HepG2 (cell line): Measurements from ENCODE around the gene CD6. TPM values are rescaled to one million over a fixed set of nuclear protein-coding genes. Genes with fewer than 3 reads are reported as not detected.

Source experiments
- ATAC-seq: fragments of 200-7000 bp; cut with Tn5 transposase; 3 replicates; pipeline ENCODE4 v1.9.1; 2020; ENCODE audit warnings: mild to moderate bottlenecking, moderate library complexity
- BruUV-seq: library from RNA; stranded (reverse); fragments of 400-500 nt; replicated peaks from 2 replicates; lab custom pipeline; 2021; lab: Mats Ljungman, UMichigan
- CTCF ChIA-PET: fragments of 300-600 bp; formaldehyde crosslinking; extraction: SDS; loops from one replicate; lab custom pipeline; 2021; ENCODE audit warnings: low total read pairs, inconsistent platforms, low intra/inter-chr PET ratio; lab: Yijun Ruan, JAX
- POLR2A ChIA-PET: fragments of 350-600 bp; sonication (Branson Sonifier 250); formaldehyde crosslinking; loops from one replicate; lab custom pipeline; 2020; ENCODE audit warnings: antibody characterized with exemption, inconsistent platforms; lab: Yijun Ruan, JAX
- DNase-seq: peaks from one replicate; pipeline ENCODE4 v3.0.0-alpha.2; 2015; ENCODE audit warnings: low spot score
- FAIRE-seq: peaks from 3 replicates; lab custom pipeline; 2011; peaks lifted over from hg19 to GRCh38; lab: Jason Lieb, UNC
- H2AFZ ChIP-seq: one replicate; pipeline ENCODE4 v1.6.1; 2011; ENCODE audit warnings: low read length, inconsistent platforms
- H3K27ac ChIP-seq: fragments of 300-600 bp; 3 replicates; pipeline ENCODE4 v1.8.0; 2011; ENCODE audit warnings: mixed run types, mild to moderate bottlenecking, mixed read lengths, low read length, inconsistent platforms; ENCODE audit not compliant: insufficient read depth; ENCODE audit errors: extremely low read length
- H3K27me3 ChIP-seq, 2 experiments: fragments of 200-600 bp in 1 of 2; 2 replicates in 1 of 2; 3 replicates in 1 of 2; pipeline versions ENCODE4 v1.6.0 to v1.8.0; 2011; ENCODE audit warnings: low read length in 2 of 2, mild to moderate bottlenecking in 2 of 2, moderate library complexity in 2 of 2, inconsistent platforms in 1 of 2; ENCODE audit not compliant: insufficient read depth in 2 of 2, control insufficient read depth in 1 of 2
- H3K36me3 ChIP-seq, 2 experiments: fragments of 200-600 bp in 1 of 2; replicated peaks in 1 of 2; 2 replicates in 1 of 2; 3 replicates in 1 of 2; pipeline versions ENCODE4 v1.5.1 to v1.8.0; 2011; ENCODE audit warnings: low read length in 2 of 2, inconsistent platforms in 1 of 2; ENCODE audit not compliant: insufficient read depth in 2 of 2, control insufficient read depth in 1 of 2
- H3K4me1 ChIP-seq: 2 replicates; pipeline ENCODE4 v1.5.1; 2012; ENCODE audit warnings: low read length, inconsistent platforms; ENCODE audit not compliant: insufficient read depth
- H3K4me2 ChIP-seq: 2 replicates; pipeline ENCODE4 v1.6.0; 2011; ENCODE audit warnings: low read depth, low read length, inconsistent platforms
- H3K4me3 ChIP-seq, 3 experiments: fragments of 200-600 bp in 1 of 3; sonication (generic), shearing (Covaris generic) in 1 of 3; replicated peaks in 1 of 3; 2 replicates each; pipeline ENCODE4 v1.5.1; 2011 to 2016; ENCODE audit warnings: low read length in 3 of 3, inconsistent platforms in 2 of 3, low read depth in 2 of 3, mild to moderate bottlenecking in 2 of 3, control low read depth in 1 of 3, mixed read lengths in 1 of 3; ENCODE audit not compliant: insufficient read depth in 1 of 3
- H3K79me2 ChIP-seq: one replicate; pipeline ENCODE4 v1.6.1; 2011; ENCODE audit warnings: low read length, inconsistent platforms; ENCODE audit not compliant: insufficient read depth
- H3K9ac ChIP-seq: 2 replicates; pipeline ENCODE4 v1.6.0; 2011; ENCODE audit warnings: mild to moderate bottlenecking, low read depth, low read length, inconsistent platforms; ENCODE audit not compliant: insufficient read depth
- H3K9me3 ChIP-seq: 2 replicates; pipeline ENCODE4 v1.5.1; 2012; ENCODE audit warnings: mild to moderate bottlenecking, low read length
- H4K20me1 ChIP-seq: 2 replicates; pipeline ENCODE4 v1.6.0; 2011; ENCODE audit warnings: inconsistent platforms, mild to moderate bottlenecking, low read length, moderate library complexity; ENCODE audit not compliant: insufficient read depth
- AHR ChIP-seq: IDR thresholded peaks from 2 replicates; pipeline ENCODE4 v1.6.1; 2018; ENCODE audit warnings: missing genetic modification reagents, missing compliant biosample characterization
- HDAC1 ChIP-seq: sonication (generic); formaldehyde crosslinking; IDR thresholded peaks from 2 replicates; pipeline ENCODE4 v1.5.1; 2020; ENCODE audit warnings: mild to moderate bottlenecking, missing genetic modification reagents
- MLLT10 ChIP-seq: sonication (generic); formaldehyde crosslinking; IDR thresholded peaks from 2 replicates; pipeline ENCODE4 v1.4.0; 2020; ENCODE audit warnings: missing genetic modification reagents
- PAX8 ChIP-seq: sonication (generic); formaldehyde crosslinking; IDR thresholded peaks from 2 replicates; pipeline ENCODE4 v1.8.0; 2022; ENCODE audit warnings: mild to moderate bottlenecking, missing genetic modification reagents, borderline replicate concordance
- WIZ ChIP-seq: sonication (generic); formaldehyde crosslinking; IDR thresholded peaks from 2 replicates; pipeline ENCODE4 v1.5.1; 2020; ENCODE audit warnings: mild to moderate bottlenecking, missing genetic modification reagents
- XBP1 ChIP-seq: sonication (generic); formaldehyde crosslinking; IDR thresholded peaks from 2 replicates; pipeline ENCODE4 v1.5.0; 2020; ENCODE audit warnings: missing genetic modification reagents
- ZNF777 ChIP-seq: sonication (generic); formaldehyde crosslinking; IDR thresholded peaks from 2 replicates; pipeline ENCODE4 v1.4.0; 2020; ENCODE audit warnings: missing genetic modification reagents
- WGBS: methylation state at CpG from one replicate; pipeline ENCODE4 v1.1.6; 2017; ENCODE audit warnings: low lambda C conversion rate; 5-methylcytosine and 5-hydroxymethylcytosine counted together
- in situ Hi-C: cut with HindIII; loops from 2 replicates; pipeline ENCODE4 v1.10.0; 2017; ENCODE audit warnings: low pct_unique_long_range_greater_than_20kb; ENCODE audit not compliant: extremely low pct_ligation_motif_present
- intact Hi-C: fragments of 100-400 bp; cut with micrococcal nuclease; formaldehyde crosslinking; loops from one replicate; pipeline ENCODE4 v1.10.0; 2022; ENCODE audit not compliant: unreplicated experiment
- polyA plus RNA-seq, 8 experiments: library from polyadenylated mRNA; depleted of rRNA in 3 of 8; stranded (reverse) in 7 of 8; unstranded in 1 of 8; fragments of >200 nt; fragmentation: Illumina TruSeq in 4 of 8; extraction: Trizol in 4 of 8; gene quantifications; 2 replicates each; pipeline versions ENCODE4 v1.2.1 to v1.2.3, GENCODE V29; 2011 to 2016; ENCODE audit warnings: low read depth in 4 of 8, missing spikeins in 1 of 8, mixed read lengths in 1 of 8; ENCODE audit not compliant: insufficient read depth in 1 of 8
- total RNA-seq, 5 experiments: library from RNA; depleted of rRNA; stranded (reverse); fragments of >200 nt; fragmentation: Illumina TruSeq; extraction: Trizol; gene quantifications; 2 replicates each; pipeline ENCODE4 v1.2.3, GENCODE V29; 2016; ENCODE audit warnings: low read depth in 1 of 5
- TF ChIP-seq, protein P1 (sequence below): IDR thresholded peaks from 2 replicates; pipeline ENCODE4 v1.6.1; 2016; ENCODE audit warnings: low read depth, borderline replicate concordance
- TF ChIP-seq, protein P2 (sequence below): sonication (generic); formaldehyde crosslinking; IDR thresholded peaks from 2 replicates; pipeline ENCODE4 v1.5.0; 2020; ENCODE audit warnings: mild to moderate bottlenecking, low read depth, missing genetic modification reagents, borderline replicate concordance
- TF ChIP-seq, protein P3 (sequence below): sonication (generic); formaldehyde crosslinking; IDR thresholded peaks from 2 replicates; pipeline ENCODE4 v1.4.0; 2020; ENCODE audit warnings: missing genetic modification reagents, borderline replicate concordance
- TF ChIP-seq, protein P4 (sequence below): sonication (generic); formaldehyde crosslinking; IDR thresholded peaks from 2 replicates; pipeline ENCODE4 v1.5.0; 2020; ENCODE audit warnings: missing genetic modification reagents, mild to moderate bottlenecking, borderline replicate concordance

Gene CD6
- total and polyA plus RNA-seq, 2 of the 13 experiments (the other 11 are each of a cell fraction or from before 2014, with no cell fraction given) = not detected

DNA sequence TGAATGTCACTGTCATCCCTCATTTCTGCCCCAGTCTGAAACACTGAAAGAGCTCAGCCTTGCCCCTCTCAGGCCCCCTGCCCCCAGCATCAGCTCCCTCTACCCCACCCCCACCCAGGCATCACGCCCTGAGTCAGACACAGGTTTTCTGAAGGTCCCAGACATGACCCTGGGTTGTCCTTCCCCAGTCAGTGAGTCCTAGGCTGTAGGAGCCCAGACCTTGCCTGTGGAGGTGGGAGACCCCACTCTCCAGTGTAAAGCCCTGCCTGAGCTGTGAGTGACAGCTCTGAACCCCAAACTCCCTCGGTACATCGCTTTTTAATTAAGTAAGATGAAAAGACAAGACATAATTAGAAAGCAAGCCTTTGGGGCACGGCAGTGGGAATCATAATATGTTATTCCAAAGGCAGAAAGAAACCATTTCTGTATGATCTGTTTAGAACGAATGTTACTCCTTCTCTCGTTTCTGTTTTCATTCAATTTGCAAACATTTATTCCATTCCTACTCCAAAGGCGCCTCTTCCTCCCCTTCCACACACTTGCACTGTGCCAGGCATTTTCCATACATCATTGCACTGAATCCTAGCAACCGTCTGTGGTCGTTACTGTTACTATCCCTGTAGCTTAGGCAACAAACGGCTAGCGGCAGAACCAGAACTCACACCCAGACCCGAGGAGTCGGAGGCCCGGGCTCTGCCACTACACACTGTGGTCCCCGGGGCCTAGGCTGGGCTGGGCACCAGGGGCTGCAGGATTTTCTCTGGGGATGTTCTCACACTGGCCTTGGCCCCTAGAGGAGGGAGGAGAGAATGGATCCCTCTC is 63.4 kb downstream of the CD6 start:
- H3K4me1 ChIP-seq = no peaks in the 10 kb centered on the region
- H3K27me3 ChIP-seq = peaks cover 3 to 39% of the 10 kb centered on the region in 2 experiments; a peak in 3 of 5 replicates
- DNase-seq (no peak), FAIRE-seq (no peak), ATAC-seq (no peak)
- no peaks in the 10 kb centered on the region for H4K20me1 ChIP-seq
- H2AFZ ChIP-seq = no peak overlapping the region
- TF ChIP-seq, protein P1, sequence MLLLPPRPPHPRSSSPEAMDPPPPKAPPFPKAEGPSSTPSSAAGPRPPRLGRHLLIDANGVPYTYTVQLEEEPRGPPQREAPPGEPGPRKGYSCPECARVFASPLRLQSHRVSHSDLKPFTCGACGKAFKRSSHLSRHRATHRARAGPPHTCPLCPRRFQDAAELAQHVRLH (CRISPR knock-in tag) = no peak
- no peak for TF ChIP-seq XBP1 (CRISPR knock-in tag)
- TF ChIP-seq PAX8 (CRISPR knock-in tag) = no peak
- no TSS peak for BruUV-seq
- H3K36me3 ChIP-seq = no peaks in the 10 kb centered on the region
- WGBS = 20% methylated on average over 15 of the region's 15 CpGs
- POLR2A ChIA-PET = no interaction called here
- intact Hi-C loops = no loop called here
- no peak overlapping the region for H3K9ac ChIP-seq
- H3K27ac ChIP-seq = no peak overlapping the region
- H3K4me2 ChIP-seq = no peak overlapping the region
- H3K4me3 ChIP-seq = no peak overlapping the region
- no peaks in the 10 kb centered on the region for H3K9me3 ChIP-seq
- CTCF ChIA-PET = no interaction called here
- no peaks in the 10 kb centered on the region for H3K79me2 ChIP-seq
- in situ Hi-C loops = no loop called here

DNA sequence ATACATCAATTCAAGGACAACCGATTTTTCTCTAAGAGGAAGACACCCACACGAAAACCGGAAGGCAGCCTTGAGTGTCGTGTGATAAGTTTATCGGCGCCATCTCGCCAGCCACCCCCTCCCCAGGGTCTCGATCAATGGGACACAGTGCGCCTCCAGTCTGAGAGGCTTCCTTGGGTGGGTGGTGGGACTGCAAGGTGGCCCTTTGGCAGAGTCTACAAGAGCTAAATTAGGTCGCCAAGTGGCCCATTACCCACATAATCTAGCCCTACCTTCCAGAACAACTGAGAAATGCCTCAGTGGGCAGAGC is 64.0 kb downstream of the CD6 start:
- Histone ChIP-seq H3K36me3 (no peaks in the 10 kb centered on the region), H3K27me3 (peaks cover 3 to 35% of the 10 kb centered on the region in 2 experiments; a peak in 3 of 5 replicates), H3K9ac (no peak overlapping the region), H3K4me1 (no peaks in the 10 kb centered on the region), H4K20me1 (no peaks in the 10 kb centered on the region), H3K9me3 (no peaks in the 10 kb centered on the region), H3K4me3 (no peak overlapping the region), H2AFZ (no peak overlapping the region), H3K4me2 (no peak overlapping the region), H3K27ac (no peak overlapping the region), H3K79me2 (no peaks in the 10 kb centered on the region)
- 29% methylated on average over 10 of the region's 10 CpGs for WGBS
- intact Hi-C loops = no loop called here
- ATAC-seq (no peak), FAIRE-seq (no peak), DNase-seq (no peak)
- in situ Hi-C loops = no loop called here
- CTCF ChIA-PET = no interaction called here
- POLR2A ChIA-PET = no interaction called here
- no TSS peak for BruUV-seq
- no peak for TF ChIP-seq AHR
- no peak for TF ChIP-seq ZNF777 (CRISPR knock-in tag)
- TF ChIP-seq HDAC1 = no peak
- no peak for TF ChIP-seq WIZ (CRISPR knock-in tag)
- TF ChIP-seq, protein P2, sequence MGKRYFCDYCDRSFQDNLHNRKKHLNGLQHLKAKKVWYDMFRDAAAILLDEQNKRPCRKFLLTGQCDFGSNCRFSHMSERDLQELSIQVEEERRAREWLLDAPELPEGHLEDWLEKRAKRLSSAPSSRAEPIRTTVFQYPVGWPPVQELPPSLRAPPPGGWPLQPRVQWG (CRISPR knock-in tag) = no peak
- TF ChIP-seq MLLT10 = no peak
- TF ChIP-seq, protein P3, sequence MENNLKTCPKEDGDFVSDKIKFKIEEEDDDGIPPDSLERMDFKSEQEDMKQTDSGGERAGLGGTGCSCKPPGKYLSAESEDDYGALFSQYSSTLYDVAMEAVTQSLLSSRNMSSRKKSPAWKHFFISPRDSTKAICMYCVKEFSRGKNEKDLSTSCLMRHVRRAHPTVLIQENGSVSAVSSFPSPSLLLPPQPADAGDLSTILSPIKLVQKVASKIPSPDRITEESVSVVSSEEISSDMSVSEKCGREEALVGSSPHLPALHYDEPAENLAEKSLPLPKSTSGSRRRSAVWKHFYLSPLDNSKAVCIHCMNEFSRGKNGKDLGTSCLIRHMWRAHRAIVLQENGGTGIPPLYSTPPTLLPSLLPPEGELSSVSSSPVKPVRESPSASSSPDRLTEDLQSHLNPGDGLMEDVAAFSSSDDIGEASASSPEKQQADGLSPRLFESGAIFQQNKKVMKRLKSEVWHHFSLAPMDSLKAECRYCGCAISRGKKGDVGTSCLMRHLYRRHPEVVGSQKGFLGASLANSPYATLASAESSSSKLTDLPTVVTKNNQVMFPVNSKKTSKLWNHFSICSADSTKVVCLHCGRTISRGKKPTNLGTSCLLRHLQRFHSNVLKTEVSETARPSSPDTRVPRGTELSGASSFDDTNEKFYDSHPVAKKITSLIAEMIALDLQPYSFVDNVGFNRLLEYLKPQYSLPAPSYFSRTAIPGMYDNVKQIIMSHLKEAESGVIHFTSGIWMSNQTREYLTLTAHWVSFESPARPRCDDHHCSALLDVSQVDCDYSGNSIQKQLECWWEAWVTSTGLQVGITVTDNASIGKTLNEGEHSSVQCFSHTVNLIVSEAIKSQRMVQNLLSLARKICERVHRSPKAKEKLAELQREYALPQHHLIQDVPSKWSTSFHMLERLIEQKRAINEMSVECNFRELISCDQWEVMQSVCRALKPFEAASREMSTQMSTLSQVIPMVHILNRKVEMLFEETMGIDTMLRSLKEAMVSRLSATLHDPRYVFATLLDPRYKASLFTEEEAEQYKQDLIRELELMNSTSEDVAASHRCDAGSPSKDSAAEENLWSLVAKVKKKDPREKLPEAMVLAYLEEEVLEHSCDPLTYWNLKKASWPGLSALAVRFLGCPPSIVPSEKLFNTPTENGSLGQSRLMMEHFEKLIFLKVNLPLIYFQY = no peak
- TF ChIP-seq, protein P4, sequence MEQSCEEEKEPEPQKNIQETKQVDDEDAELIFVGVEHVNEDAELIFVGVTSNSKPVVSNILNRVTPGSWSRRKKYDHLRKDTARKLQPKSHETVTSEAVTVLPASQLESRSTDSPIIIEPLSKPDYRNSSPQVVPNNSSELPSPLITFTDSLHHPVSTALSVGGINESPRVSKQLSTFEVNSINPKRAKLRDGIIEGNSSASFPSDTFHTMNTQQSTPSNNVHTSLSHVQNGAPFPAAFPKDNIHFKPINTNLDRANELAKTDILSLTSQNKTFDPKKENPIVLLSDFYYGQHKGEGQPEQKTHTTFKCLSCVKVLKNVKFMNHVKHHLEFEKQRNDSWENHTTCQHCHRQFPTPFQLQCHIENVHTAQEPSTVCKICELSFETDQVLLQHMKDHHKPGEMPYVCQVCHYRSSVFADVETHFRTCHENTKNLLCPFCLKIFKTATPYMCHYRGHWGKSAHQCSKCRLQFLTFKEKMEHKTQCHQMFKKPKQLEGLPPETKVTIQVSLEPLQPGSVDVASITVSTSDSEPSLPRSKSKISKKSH = no peak
